HepG2 (cell line): ENCODE measurements around the gene TMEM130. TPM values are rescaled to one million over a fixed set of nuclear protein-coding genes. Genes with fewer than 3 reads are reported as not detected.

Source experiments
- ATAC-seq: fragments of 200-7000 bp; cut with Tn5 transposase; 3 replicates; pipeline ENCODE4 v1.9.1; 2020; ENCODE audit warnings: mild to moderate bottlenecking, moderate library complexity
- BruUV-seq: library from RNA; stranded (reverse); fragments of 400-500 nt; replicated peaks from 2 replicates; lab custom pipeline; 2021; lab: Mats Ljungman, UMichigan
- CTCF ChIA-PET: fragments of 300-600 bp; formaldehyde crosslinking; extraction: SDS; loops from one replicate; lab custom pipeline; 2021; ENCODE audit warnings: low total read pairs, inconsistent platforms, low intra/inter-chr PET ratio; lab: Yijun Ruan, JAX
- POLR2A ChIA-PET: fragments of 350-600 bp; sonication (Branson Sonifier 250); formaldehyde crosslinking; loops from one replicate; lab custom pipeline; 2020; ENCODE audit warnings: antibody characterized with exemption, inconsistent platforms; lab: Yijun Ruan, JAX
- DNase-seq: peaks from one replicate; pipeline ENCODE4 v3.0.0-alpha.2; 2015; ENCODE audit warnings: low spot score
- FAIRE-seq: peaks from 3 replicates; lab custom pipeline; 2011; peaks lifted over from hg19 to GRCh38; lab: Jason Lieb, UNC
- H2AFZ ChIP-seq: one replicate; pipeline ENCODE4 v1.6.1; 2011; ENCODE audit warnings: low read length, inconsistent platforms
- H3K27ac ChIP-seq: fragments of 300-600 bp; 3 replicates; pipeline ENCODE4 v1.8.0; 2011; ENCODE audit warnings: mixed run types, mild to moderate bottlenecking, mixed read lengths, low read length, inconsistent platforms; ENCODE audit not compliant: insufficient read depth; ENCODE audit errors: extremely low read length
- H3K27me3 ChIP-seq, 2 experiments: fragments of 200-600 bp in 1 of 2; 2 replicates in 1 of 2; 3 replicates in 1 of 2; pipeline versions ENCODE4 v1.6.0 to v1.8.0; 2011; ENCODE audit warnings: low read length in 2 of 2, mild to moderate bottlenecking in 2 of 2, moderate library complexity in 2 of 2, inconsistent platforms in 1 of 2; ENCODE audit not compliant: insufficient read depth in 2 of 2, control insufficient read depth in 1 of 2
- H3K36me3 ChIP-seq, 2 experiments: fragments of 200-600 bp in 1 of 2; replicated peaks in 1 of 2; 2 replicates in 1 of 2; 3 replicates in 1 of 2; pipeline versions ENCODE4 v1.5.1 to v1.8.0; 2011; ENCODE audit warnings: low read length in 2 of 2, inconsistent platforms in 1 of 2; ENCODE audit not compliant: insufficient read depth in 2 of 2, control insufficient read depth in 1 of 2
- H3K4me1 ChIP-seq: 2 replicates; pipeline ENCODE4 v1.5.1; 2012; ENCODE audit warnings: low read length, inconsistent platforms; ENCODE audit not compliant: insufficient read depth
- H3K4me2 ChIP-seq: 2 replicates; pipeline ENCODE4 v1.6.0; 2011; ENCODE audit warnings: low read depth, low read length, inconsistent platforms
- H3K4me3 ChIP-seq, 3 experiments: fragments of 200-600 bp in 1 of 3; sonication (generic), shearing (Covaris generic) in 1 of 3; replicated peaks in 1 of 3; 2 replicates each; pipeline ENCODE4 v1.5.1; 2011 to 2016; ENCODE audit warnings: low read length in 3 of 3, inconsistent platforms in 2 of 3, low read depth in 2 of 3, mild to moderate bottlenecking in 2 of 3, control low read depth in 1 of 3, mixed read lengths in 1 of 3; ENCODE audit not compliant: insufficient read depth in 1 of 3
- H3K79me2 ChIP-seq: one replicate; pipeline ENCODE4 v1.6.1; 2011; ENCODE audit warnings: low read length, inconsistent platforms; ENCODE audit not compliant: insufficient read depth
- H3K9ac ChIP-seq: 2 replicates; pipeline ENCODE4 v1.6.0; 2011; ENCODE audit warnings: mild to moderate bottlenecking, low read depth, low read length, inconsistent platforms; ENCODE audit not compliant: insufficient read depth
- H3K9me3 ChIP-seq: 2 replicates; pipeline ENCODE4 v1.5.1; 2012; ENCODE audit warnings: mild to moderate bottlenecking, low read length
- H4K20me1 ChIP-seq: 2 replicates; pipeline ENCODE4 v1.6.0; 2011; ENCODE audit warnings: inconsistent platforms, mild to moderate bottlenecking, low read length, moderate library complexity; ENCODE audit not compliant: insufficient read depth
- AGO1 ChIP-seq: fragments of 200-400 bp; formaldehyde crosslinking; IDR thresholded peaks from 2 replicates; pipeline ENCODE4 v1.6.1; 2017; ENCODE audit warnings: mild to moderate bottlenecking, low read depth, low read length, moderate library complexity; ENCODE audit not compliant: poor library complexity, severe bottlenecking
- AKAP8 ChIP-seq: sonication (generic); formaldehyde crosslinking; IDR thresholded peaks from 2 replicates; pipeline ENCODE4 v1.5.1; 2020; ENCODE audit warnings: mild to moderate bottlenecking, missing genetic modification reagents
- ATF6 ChIP-seq: sonication (generic); formaldehyde crosslinking; conservative IDR thresholded peaks from 2 replicates; pipeline ENCODE4 v1.4.0; 2020; ENCODE audit warnings: missing genetic modification reagents
- BCL6 ChIP-seq: IDR thresholded peaks from 2 replicates; pipeline ENCODE4 v1.6.1; 2016; ENCODE audit warnings: missing genetic modification reagents, missing compliant biosample characterization
- GATAD1 ChIP-seq: IDR thresholded peaks from 2 replicates; pipeline ENCODE4 v1.6.1; 2016; ENCODE audit warnings: missing genetic modification reagents, missing compliant biosample characterization
- PRDM4 ChIP-seq: sonication (generic); formaldehyde crosslinking; IDR thresholded peaks from 2 replicates; pipeline ENCODE4 v1.9.0; 2021; ENCODE audit warnings: missing genetic modification reagents, borderline replicate concordance
- TBP ChIP-seq: sonication (generic); formaldehyde crosslinking; IDR thresholded peaks from 2 replicates; pipeline ENCODE4 v1.5.0; 2020; ENCODE audit warnings: missing genetic modification reagents
- TEF ChIP-seq: sonication (generic); formaldehyde crosslinking; IDR thresholded peaks from 2 replicates; pipeline ENCODE4 v1.5.0; 2020; ENCODE audit warnings: missing genetic modification reagents
- YEATS4 ChIP-seq: sonication (generic); formaldehyde crosslinking; IDR thresholded peaks from 2 replicates; pipeline ENCODE4 v1.4.0; 2020; ENCODE audit warnings: missing genetic modification reagents, borderline replicate concordance
- ZBTB20 ChIP-seq: sonication (generic); formaldehyde crosslinking; IDR thresholded peaks from 2 replicates; pipeline ENCODE4 v1.8.1; 2023; ENCODE audit warnings: missing genetic modification reagents, low read depth, mild to moderate bottlenecking, borderline replicate concordance
- ZNF160 ChIP-seq: sonication (generic); formaldehyde crosslinking; IDR thresholded peaks from 2 replicates; pipeline ENCODE4 v1.8.0; 2022; ENCODE audit warnings: mild to moderate bottlenecking, inconsistent platforms, missing genetic modification reagents
- ZNF30 ChIP-seq: sonication (generic); formaldehyde crosslinking; IDR thresholded peaks from 2 replicates; pipeline ENCODE4 v1.5.0; 2020; ENCODE audit warnings: mild to moderate bottlenecking, missing genetic modification reagents
- ZNF550 ChIP-seq: sonication (generic); formaldehyde crosslinking; IDR thresholded peaks from 2 replicates; pipeline ENCODE4 v1.4.0; 2020; ENCODE audit warnings: mild to moderate bottlenecking, missing genetic modification reagents, borderline replicate concordance
- ZNF770 ChIP-seq: sonication (generic); formaldehyde crosslinking; IDR thresholded peaks from 2 replicates; pipeline ENCODE4 v1.5.0; 2020; ENCODE audit warnings: mild to moderate bottlenecking, missing genetic modification reagents
- WGBS: methylation state at CpG from one replicate; pipeline ENCODE4 v1.1.6; 2017; ENCODE audit warnings: low lambda C conversion rate; 5-methylcytosine and 5-hydroxymethylcytosine counted together
- in situ Hi-C: cut with HindIII; loops from 2 replicates; pipeline ENCODE4 v1.10.0; 2017; ENCODE audit warnings: low pct_unique_long_range_greater_than_20kb; ENCODE audit not compliant: extremely low pct_ligation_motif_present
- intact Hi-C: fragments of 100-400 bp; cut with micrococcal nuclease; formaldehyde crosslinking; loops from one replicate; pipeline ENCODE4 v1.10.0; 2022; ENCODE audit not compliant: unreplicated experiment
- polyA plus RNA-seq, 8 experiments: library from polyadenylated mRNA; depleted of rRNA in 3 of 8; stranded (reverse) in 7 of 8; unstranded in 1 of 8; fragments of >200 nt; fragmentation: Illumina TruSeq in 4 of 8; extraction: Trizol in 4 of 8; gene quantifications; 2 replicates each; pipeline versions ENCODE4 v1.2.1 to v1.2.3, GENCODE V29; 2011 to 2016; ENCODE audit warnings: low read depth in 4 of 8, missing spikeins in 1 of 8, mixed read lengths in 1 of 8; ENCODE audit not compliant: insufficient read depth in 1 of 8
- total RNA-seq, 5 experiments: library from RNA; depleted of rRNA; stranded (reverse); fragments of >200 nt; fragmentation: Illumina TruSeq; extraction: Trizol; gene quantifications; 2 replicates each; pipeline ENCODE4 v1.2.3, GENCODE V29; 2016; ENCODE audit warnings: low read depth in 1 of 5

The TMEM130 gene
- total and polyA plus RNA-seq, 2 of the 13 experiments (the other 11 are each of a cell fraction or from before 2014, with no cell fraction given), result not detected

GRCh38 chr7:98810153-98810802, 59.5 kb downstream of the TMEM130 start:
- BruUV-seq, result no TSS peak
- intact Hi-C loops, result no loop called here
- no peak for FAIRE-seq
- no peaks in the 10 kb centered on the region for H3K36me3 ChIP-seq
- in situ Hi-C loops, result no loop called here
- H3K27me3 ChIP-seq, result no peaks in the 10 kb centered on the region
- no peak overlapping the region for H3K4me3 ChIP-seq
- ATAC-seq, result no peak
- CTCF ChIA-PET, result no interaction called here
- no peaks in the 10 kb centered on the region for H4K20me1 ChIP-seq
- no peaks in the 10 kb centered on the region for H3K4me1 ChIP-seq
- no peak overlapping the region for H3K4me2 ChIP-seq
- POLR2A ChIA-PET, result no interaction called here
- no peak overlapping the region for H3K9ac ChIP-seq
- 60% methylated on average over 8 of the region's 9 CpGs for WGBS
- TF ChIP-seq ZBTB20, result no peak
- no peak for TF ChIP-seq AGO1
- TF ChIP-seq ZNF770 (CRISPR knock-in tag), result no peak
- no peak for TF ChIP-seq ZNF30 (CRISPR knock-in tag)
- no peak for TF ChIP-seq TBP (CRISPR knock-in tag)
- TF ChIP-seq ATF6 (CRISPR knock-in tag), result no peak
- no peak for TF ChIP-seq YEATS4 (CRISPR knock-in tag)
- TF ChIP-seq ZNF550 (CRISPR knock-in tag), result no peak
- TF ChIP-seq TEF, result no peak
- no peak for TF ChIP-seq PRDM4 (CRISPR knock-in tag)
- no peak for TF ChIP-seq AKAP8 (CRISPR knock-in tag)
- no peak for TF ChIP-seq GATAD1 (CRISPR knock-in tag)
- TF ChIP-seq ZNF160 (CRISPR knock-in tag), result no peak
- no peak for TF ChIP-seq BCL6 (CRISPR knock-in tag)
- H3K79me2 ChIP-seq, result no peaks in the 10 kb centered on the region
- H3K27ac ChIP-seq, result no peak overlapping the region
- peaks cover 8% of the 10 kb centered on the region for H3K9me3 ChIP-seq
- H2AFZ ChIP-seq, result no peak overlapping the region
- no peak for DNase-seq
